ENCODE measurements around the gene SLC2A3. TPM values are rescaled to one million over a fixed set of nuclear protein-coding genes. Genes with fewer than 3 reads are reported as not detected.
A peak's percentile ranks its signal among the peaks of the same experiment; 100 is the strongest.
"Not testable (repeated sequence)": the region's sequence is repeated elsewhere in the genome, so short reads cannot be mapped to it uniquely, and the experiment has no call there.

The SLC2A3 gene
- total and polyA plus RNA-seq, 8 donors: 30.9 to 149 (median 36.0) TPM

DNA sequence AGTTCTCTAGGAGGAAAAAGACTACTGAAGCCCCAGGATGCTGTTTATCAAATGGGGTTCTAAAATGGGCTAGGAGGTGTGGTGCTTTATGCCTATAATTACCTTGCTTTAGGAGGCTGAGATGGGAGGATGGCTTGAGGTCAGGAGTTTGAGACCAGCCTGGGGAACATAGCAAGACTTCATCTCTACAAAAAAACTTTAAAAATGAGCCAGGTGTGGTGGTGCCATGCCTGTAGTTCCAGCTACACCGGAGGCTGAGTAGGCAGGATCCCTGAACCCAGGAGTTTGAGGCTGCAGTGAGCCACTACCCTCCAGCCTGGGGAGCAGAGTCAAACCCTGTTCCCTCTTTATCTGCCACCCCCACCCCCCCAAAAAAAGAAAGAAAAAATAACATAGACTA lies 23.3 kb upstream of the SLC2A3 start:
- no peaks in the 10 kb centered on the region for H3K27me3 ChIP-seq
- H3K4me1 ChIP-seq: peaks cover 0 to 44% of the 10 kb centered on the region in 2 donors
- intact Hi-C loops (cut with DNase I): no loop called here
- DNase-seq: no peak
- no peak for ATAC-seq
- no peak for TF ChIP-seq CTCF (IDR thresholded peaks at IDR 0.05)
- H3K4me3 ChIP-seq: peak overlapping the region in 1 of 2 donors; percentile 50
- no peaks in the 10 kb centered on the region for H3K36me3 ChIP-seq
- no peaks in the 10 kb centered on the region for H3K9me3 ChIP-seq
- H3K27ac ChIP-seq: peak overlapping the region; percentile 76 to 89

DNA sequence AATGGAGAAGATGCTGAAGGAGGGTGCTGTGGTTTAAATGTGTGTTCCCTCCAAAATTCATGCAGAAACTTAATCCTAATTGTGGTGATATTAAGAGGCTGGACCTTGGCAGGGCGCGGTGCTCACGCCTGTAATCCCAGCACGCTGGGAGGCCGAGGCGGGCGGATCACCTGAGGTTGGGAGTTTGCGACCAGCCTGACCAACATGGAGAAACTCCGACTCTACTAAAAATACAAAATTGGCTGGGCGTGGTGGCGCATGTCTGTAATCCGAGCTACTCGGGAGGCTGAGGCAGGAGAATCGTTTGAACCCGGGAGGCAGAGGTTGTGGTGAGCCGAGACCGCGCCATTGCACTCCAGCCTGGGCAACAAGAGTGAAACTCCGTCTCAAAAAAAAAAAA lies 18.9 kb upstream of the SLC2A3 start:
- H3K27ac ChIP-seq; ATAC-seq; DNase-seq; H3K9me3 ChIP-seq; H3K36me3 ChIP-seq; H3K4me3 ChIP-seq; H3K27me3 ChIP-seq; intact Hi-C loops (cut with DNase I): not testable (repeated sequence)
- H3K4me1 ChIP-seq: peaks cover 0 to 16% of the 10 kb centered on the region in 2 donors

DNA sequence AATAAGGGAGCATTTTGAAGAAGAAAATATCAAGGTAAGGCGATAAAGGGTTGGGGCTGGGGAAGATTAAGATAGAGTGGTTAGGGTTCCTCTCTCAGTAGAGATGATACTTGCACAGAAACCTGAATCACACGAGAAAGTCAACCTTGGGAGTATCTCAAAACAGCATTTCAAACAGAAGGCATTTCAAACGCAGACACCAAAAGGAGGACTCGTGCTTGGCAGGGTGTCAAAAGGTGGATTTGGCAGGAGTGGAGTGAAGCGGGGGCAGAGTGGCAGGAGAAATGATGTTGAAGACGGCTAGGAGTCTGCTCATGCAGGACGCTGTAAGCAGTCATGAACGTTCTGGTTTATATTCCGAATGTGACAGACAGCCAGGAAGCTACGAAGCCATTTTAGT lies 18.4 kb upstream of the SLC2A3 start:
- H3K4me1 ChIP-seq: peaks cover 0 to 11% of the 10 kb centered on the region in 2 donors
- H3K4me3 ChIP-seq; intact Hi-C loops (cut with DNase I); H3K9me3 ChIP-seq; DNase-seq; H3K27ac ChIP-seq; H3K36me3 ChIP-seq; ATAC-seq; H3K27me3 ChIP-seq: not testable (repeated sequence)

GRCh38 chr12:7953912-7954311 lies 17.9 kb upstream of the SLC2A3 start:
- H3K27ac ChIP-seq; H3K36me3 ChIP-seq; H3K4me3 ChIP-seq; H3K27me3 ChIP-seq; H3K4me1 ChIP-seq; H3K9me3 ChIP-seq; ATAC-seq; intact Hi-C loops (cut with DNase I); DNase-seq: not testable (repeated sequence)

DNA sequence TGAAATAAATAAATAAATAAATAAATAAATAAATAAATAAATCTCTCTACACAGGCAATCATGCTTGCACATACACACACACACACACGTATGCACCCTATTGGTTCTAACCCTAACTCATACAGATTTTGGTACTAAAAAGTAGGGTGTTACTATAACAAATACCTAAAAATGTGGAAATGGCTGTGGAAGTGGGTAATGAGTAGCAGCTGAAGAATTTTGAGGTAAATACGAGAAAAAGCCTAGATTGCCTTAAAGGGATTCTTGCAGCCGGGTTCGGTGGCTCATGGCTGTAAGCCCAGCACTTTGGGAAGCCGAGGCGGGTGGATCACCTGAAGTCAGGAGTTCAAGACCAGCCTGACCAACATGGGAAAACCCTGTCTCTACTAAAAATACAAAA lies 15.7 kb upstream of the SLC2A3 start:
- H3K27ac ChIP-seq: no peak overlapping the region
- DNase-seq (no peak), ATAC-seq (no peak)
- no peak for TF ChIP-seq CTCF (IDR thresholded peaks at IDR 0.05)
- H3K9me3 ChIP-seq: no peaks in the 10 kb centered on the region
- peaks cover 0 to 16% of the 10 kb centered on the region in 2 donors for H3K4me1 ChIP-seq
- H3K4me3 ChIP-seq: no peak overlapping the region
- H3K36me3 ChIP-seq: no peaks in the 10 kb centered on the region
- H3K27me3 ChIP-seq: no peaks in the 10 kb centered on the region
- intact Hi-C loops (cut with DNase I): no loop called here

GRCh38 chr12:7950230-7950943 lies 14.4 kb upstream of the SLC2A3 start:
- H3K36me3 ChIP-seq; H3K27me3 ChIP-seq; H3K9me3 ChIP-seq; ATAC-seq; H3K27ac ChIP-seq; DNase-seq; intact Hi-C loops (cut with DNase I); H3K4me3 ChIP-seq: not testable (repeated sequence)
- H3K4me1 ChIP-seq: peaks cover 0 to 16% of the 10 kb centered on the region in 2 donors

DNA sequence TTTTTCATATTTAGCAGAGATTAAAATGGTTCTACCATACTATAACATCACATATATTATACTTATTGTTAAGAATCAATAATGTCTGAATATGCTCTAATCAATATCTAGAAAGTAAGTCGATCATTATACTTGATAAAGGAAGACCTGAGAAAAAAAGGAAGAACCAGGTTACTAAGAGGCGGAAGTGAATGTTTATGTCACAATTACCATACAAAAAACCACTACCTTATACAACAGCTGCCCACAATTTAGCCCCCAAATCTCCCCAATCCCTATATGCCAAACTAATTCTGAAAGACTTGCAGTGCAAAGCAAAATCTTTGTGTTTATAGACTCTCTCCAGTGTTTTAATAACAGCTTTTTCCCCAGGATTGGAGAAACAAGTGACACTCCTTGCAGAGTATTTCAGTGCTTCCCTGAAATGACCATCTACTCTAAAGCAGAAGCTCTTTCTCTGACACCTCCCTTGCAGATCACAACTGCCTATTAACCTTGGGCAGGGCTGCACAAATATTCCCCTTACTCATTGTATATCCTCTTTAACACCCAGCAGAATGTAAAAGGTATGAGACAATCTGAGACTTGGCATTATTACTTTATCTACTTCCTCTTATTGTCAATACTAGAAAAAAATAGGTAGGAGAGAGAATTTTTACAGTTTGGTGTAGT lies 12.7 kb upstream of the SLC2A3 start:
- H3K27ac ChIP-seq: peak overlapping the region in 1 of 2 donors; percentile 89
- peaks cover 0 to 16% of the 10 kb centered on the region in 2 donors for H3K4me1 ChIP-seq
- ATAC-seq (peak; percentile 49), DNase-seq (no peak)
- intact Hi-C loops (cut with DNase I): no loop called here
- H3K4me3 ChIP-seq: no peak overlapping the region
- TF ChIP-seq CTCF (IDR thresholded peaks at IDR 0.05): no peak
- H3K36me3 ChIP-seq: no peaks in the 10 kb centered on the region
- no peaks in the 10 kb centered on the region for H3K9me3 ChIP-seq
- H3K27me3 ChIP-seq: no peaks in the 10 kb centered on the region

Data from left lung (tissue), 10 donors.